Stimulated activated CD8-positive, alpha-beta memory T cell treated with anti-CD3 and anti-CD28 coated beads, Interleukin-12 subunit alpha, Interleukin-12 subunit beta, amount 100 ng/mL, for 24 hours (primary cell): ENCODE data around the gene HIPK2.
"Not testable (repeated sequence)": the region's sequence is repeated elsewhere in the genome, so short reads cannot be mapped to it uniquely, and the experiment has no call there.

Experiments used
- DNase-seq: peaks from one replicate; pipeline ENCODE4 v3.0.0-alpha.2; 2020; ENCODE audit errors: extremely low read depth

Gene HIPK2

GRCh38 chr7:139568346-139568675, 209.5 kb downstream of the HIPK2 start:
- DNase-seq, result no peak

DNA sequence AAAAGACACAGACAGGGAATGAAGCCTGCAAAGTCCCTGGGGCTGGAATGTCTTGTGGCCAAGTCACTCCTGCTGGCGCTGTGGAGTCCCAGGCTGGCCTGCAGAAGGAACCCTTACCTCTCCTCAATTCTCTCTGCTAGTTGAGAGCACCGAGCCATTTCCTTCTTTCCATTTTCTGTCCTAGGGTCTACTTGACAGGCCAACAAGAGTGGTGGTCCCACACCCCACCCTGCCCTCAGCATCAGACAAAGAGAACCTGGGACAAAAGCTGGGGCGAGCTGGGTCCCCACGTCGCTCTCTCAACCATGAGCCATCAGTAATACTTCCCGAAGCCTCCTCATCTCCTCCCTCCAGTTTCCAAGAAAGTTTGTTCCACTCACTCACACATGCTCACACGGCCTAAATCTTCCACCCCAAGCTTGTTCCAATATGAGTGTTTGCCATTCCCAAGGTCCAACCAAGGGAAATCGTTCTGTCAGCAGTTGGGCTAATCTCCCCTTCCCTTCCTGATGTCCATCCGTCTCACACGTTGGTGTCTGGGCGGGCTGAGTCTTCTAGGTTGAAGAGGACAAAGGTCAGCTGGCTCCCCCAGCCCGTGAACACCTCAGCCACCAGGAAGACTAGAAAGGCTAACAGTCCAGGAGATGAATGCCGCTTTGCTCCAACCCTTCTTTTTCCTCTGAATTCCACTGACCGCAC, 210.0 kb downstream of the HIPK2 start:
- DNase-seq, result no peak

GRCh38 chr7:139566736-139567646, 210.8 kb downstream of the HIPK2 start:
- no peak for DNase-seq

DNA sequence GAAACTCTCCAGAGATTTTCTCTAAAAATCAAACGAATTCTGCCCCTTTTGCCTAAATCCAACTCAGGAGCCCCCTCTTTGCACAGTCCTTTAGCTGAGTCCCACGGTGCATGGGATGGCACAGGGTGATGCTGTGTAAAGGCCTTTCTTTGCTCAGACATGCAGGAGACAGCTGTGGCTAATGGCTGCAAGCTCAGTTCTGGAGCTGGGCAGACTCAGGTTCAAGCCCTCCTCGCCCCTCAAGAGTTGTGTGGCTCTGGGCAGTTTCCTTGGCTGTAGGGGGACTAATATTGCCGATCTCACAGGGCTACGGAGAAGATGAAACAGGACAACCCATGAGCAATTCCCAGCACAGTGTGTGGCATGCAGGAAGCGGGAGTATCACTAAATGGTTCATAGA, 211.7 kb downstream of the HIPK2 start:
- no peak for DNase-seq

- DNase-seq, result no peak
Measured at GRCh38 chr7:139563856-139564255, 213.9 kb downstream of the HIPK2 start.

DNA sequence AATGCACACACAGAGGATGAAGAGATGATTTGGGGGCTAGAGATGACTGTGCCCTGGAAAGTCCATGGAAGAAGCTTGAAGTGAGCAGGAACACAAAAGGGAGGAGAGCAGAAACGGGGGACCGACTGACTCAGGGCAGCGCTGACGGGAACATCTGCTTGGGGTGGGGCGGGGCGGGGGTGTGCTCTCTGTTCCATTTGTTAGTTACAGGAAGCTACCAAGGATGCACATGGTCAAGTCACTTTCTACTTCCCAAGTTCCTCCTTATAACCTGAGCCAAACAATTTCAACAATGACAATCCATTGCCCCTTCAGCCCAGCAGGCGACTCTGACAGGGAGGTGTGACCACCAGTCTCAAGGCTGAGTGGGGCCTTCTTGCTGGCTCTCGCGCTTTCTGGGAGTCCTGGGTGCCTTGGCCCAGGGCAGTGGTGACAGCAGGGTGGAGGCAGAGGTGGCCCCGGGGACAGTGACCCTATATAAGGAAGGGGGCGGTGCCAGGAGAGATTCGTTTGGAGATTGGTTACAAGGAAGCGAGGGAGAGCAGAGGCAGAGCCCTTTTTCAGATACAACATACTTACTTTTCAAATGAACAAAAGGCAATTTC, 214.7 kb downstream of the HIPK2 start:
- no peak for DNase-seq

DNA sequence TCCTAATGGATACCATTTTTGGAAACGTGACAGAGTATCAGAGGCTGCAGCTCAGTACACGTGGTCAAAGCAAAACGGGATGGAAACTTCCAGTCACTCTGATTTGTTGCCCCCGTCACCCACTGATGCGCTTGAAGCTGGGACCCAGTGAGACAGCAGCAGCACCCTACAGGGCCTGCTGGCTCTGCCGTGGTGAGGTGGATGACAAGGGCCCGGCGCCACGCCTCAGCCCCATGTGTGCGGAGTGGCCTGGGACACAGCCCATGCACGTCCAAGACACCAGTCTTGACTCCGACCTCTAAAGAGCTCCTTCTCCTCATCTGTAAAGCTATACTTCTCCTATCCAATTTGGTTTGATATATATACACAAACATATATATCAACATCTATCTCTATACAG, 215.3 kb downstream of the HIPK2 start:
- DNase-seq, result no peak

DNA sequence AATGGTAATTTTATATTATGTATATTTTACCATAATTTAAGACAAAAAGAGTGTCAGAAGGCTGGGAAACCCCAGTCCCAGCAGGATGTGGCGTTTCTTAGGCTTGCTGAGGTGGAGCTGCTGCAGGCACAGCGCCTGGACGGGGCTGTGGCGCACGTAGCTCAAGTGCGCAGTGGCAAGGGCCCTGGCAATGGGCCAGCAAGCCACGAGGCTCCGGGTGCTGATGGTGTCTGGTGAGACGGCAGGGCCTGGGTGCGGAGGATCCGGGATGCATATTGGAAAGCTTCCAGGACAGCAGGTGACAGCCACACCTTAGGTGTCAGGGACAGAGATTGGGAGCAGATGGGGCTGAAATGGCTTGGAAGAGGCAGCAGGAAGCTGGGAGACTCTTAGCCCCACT, 217.1 kb downstream of the HIPK2 start:
- DNase-seq, result no peak

DNA sequence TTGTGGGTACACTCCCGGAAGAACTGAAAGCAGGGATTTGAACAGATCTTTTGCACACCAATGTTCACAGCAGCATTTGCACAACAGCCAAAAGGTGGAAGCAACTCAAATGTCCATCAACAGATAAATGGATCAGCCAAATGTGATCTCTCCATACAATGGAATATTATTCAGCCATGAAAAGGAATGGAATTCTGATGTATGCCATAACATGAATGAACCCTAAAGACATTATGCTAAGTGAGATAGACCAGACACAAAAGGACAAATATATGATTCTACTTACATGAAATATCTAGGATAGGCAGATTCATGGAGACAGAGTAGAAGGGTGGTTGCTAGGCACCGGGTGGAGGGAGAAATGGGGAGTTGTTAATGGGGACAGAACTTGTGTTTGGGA, 217.6 kb downstream of the HIPK2 start:
- no peak for DNase-seq

DNA sequence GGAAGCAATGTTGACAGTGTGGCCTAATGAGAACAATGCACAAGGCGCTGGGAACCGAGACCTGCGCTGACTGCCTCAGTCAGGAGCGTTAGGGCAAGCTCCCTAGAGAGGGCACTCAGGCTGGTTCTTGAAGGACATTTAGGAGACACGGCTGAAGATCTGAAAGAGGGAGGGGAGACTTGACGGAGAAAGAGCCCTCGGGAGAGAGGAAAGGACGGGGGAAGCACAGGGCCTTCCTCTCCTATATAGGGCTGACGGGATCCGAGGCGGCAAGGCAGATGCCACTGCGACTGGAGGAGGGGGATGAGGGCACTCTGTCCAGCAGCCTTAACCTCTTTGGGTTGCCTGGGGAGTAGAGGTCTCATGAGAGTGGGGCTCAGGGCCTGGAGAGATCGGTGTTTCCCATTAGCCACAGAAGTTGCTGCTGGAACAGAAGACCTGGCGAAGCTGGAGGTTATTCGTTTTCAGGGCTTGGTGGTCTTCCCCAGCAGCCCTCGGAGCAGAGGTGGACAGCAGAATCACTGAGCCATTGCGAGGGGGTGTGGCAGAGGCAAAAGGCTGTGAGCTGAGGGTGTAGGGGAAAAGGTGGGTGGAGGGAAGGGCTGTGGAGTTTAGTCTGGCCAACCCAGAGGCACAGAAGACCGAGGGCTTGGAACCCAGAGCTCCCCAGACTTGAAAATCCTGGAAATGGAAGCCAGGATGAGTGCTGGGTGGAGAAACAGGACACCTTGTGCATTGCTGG, 218.3 kb downstream of the HIPK2 start:
- no peak for DNase-seq

- no peak for DNase-seq
Measured at GRCh38 chr7:139557857-139558581, 219.8 kb downstream of the HIPK2 start.

GRCh38 chr7:139553991-139554700, 223.7 kb downstream of the HIPK2 start:
- DNase-seq, result not testable (repeated sequence)

GRCh38 chr7:139548302-139549028, 229.3 kb downstream of the HIPK2 start:
- DNase-seq, result no peak

DNA sequence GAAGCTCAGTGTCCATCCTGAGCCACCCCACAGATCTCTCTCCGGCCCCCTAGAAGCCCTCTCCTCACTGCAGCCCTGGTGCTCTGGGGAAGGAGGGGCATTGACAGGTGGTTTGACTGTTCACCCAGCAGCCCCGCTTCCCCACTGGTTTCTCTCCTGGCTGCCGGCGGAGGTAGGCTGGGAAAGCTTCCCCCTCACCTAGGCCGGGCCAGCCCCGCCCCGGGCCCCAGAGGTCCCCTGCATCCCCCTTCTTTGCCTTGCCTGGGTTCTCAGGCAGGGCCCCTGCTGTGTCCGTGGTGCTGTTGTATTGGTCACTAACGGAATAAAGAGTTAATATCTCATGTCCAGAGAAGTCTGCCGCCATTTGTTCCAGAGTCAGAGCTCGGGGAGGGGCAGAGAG, 233.2 kb downstream of the HIPK2 start:
- no peak for DNase-seq

- no peak for DNase-seq
Measured at GRCh38 chr7:139543801-139544603, 233.8 kb downstream of the HIPK2 start.

DNA sequence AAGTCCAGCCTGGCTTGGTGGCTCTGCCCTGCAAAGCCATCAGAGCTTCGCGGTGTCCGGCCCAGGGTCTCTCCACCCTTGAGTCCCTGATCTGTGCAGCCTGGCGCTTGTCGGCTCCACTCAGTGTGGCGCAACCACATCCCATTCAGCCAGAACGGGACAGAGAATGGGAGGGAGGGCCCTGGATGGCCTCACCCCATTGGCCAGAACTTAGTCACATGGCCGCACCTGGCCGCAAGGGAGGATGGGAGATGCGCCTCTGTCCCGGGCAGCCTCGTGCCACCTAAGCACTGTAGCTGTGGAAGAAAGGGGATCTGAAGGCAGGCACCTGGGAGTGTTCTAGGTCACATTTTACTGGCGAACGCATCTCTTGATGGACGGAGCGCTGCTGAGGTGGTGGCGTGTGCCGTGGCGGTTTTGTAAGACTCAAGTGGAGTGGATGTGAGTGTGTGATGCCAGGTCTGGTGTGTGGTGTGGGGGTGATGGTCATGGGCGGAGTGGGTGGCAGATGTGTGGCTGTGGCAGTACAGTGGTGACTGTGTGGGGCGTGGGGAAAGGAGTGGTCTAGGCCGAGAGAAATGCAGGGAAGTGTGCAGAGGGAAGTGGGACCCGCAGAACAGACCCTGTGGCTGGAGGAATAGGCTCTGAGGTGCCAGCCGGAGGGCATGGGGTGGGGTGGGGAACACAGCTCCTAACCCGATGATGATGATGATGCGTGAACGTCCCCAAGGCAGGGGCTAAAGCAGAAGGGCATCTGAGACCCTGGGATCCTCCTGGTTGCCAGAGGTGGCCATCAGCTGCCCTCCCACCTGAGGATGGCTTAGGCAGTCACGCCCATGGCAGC, 235.3 kb downstream of the HIPK2 start:
- DNase-seq, result no peak

DNA sequence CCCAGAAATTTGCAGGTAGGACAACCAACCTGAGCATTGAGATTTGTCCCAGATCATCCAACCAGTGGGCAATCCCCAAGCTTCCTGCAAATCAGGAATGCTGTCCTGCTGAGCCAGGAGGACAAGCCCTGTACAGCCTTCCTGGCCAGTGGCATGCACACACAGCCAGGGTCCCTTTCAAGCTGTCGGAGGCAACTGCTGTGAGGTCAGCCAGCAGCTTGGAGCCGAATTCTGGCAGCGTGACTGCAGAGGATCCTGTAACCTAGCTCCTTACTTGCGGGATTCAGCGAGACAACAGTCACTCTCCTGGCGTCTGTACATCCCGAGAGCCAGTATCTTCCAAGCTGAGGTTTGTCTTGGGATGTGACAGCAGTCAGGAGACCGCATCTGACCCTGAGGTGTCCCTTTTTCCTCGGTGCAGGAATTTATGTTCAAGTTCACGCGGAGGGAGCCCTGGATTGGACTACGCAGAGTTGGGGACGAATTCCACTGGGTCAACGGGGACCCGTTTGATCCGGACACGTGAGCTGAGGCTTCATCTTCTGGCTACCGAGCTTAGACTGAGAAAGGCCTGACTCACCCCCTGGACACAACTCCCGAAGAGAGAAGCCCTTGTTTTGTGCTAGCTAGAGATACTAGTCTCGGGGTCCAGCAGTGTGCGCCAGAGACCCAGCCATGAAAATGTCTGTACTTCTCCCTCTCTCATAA, 236.0 kb downstream of the HIPK2 start:
- DNase-seq, result no peak

GRCh38 chr7:139540203-139540602, 237.6 kb downstream of the HIPK2 start:
- DNase-seq, result no peak
